Measurements from ENCODE around the gene HTATIP2.
"Not testable (repeated sequence)": the region's sequence is repeated elsewhere in the genome, so short reads cannot be mapped to it uniquely, and the experiment has no call there.

- TF ChIP-seq, protein P1, sequence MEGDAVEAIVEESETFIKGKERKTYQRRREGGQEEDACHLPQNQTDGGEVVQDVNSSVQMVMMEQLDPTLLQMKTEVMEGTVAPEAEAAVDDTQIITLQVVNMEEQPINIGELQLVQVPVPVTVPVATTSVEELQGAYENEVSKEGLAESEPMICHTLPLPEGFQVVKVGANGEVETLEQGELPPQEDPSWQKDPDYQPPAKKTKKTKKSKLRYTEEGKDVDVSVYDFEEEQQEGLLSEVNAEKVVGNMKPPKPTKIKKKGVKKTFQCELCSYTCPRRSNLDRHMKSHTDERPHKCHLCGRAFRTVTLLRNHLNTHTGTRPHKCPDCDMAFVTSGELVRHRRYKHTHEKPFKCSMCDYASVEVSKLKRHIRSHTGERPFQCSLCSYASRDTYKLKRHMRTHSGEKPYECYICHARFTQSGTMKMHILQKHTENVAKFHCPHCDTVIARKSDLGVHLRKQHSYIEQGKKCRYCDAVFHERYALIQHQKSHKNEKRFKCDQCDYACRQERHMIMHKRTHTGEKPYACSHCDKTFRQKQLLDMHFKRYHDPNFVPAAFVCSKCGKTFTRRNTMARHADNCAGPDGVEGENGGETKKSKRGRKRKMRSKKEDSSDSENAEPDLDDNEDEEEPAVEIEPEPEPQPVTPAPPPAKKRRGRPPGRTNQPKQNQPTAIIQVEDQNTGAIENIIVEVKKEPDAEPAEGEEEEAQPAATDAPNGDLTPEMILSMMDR (IDR thresholded peaks at IDR 0.05), result not testable (repeated sequence)
- not testable (repeated sequence) for TF ChIP-seq ZFX (IDR thresholded peaks at IDR 0.05; ENCODE audit: borderline replicate concordance)
Observed at GRCh38 chr11:20385996-20386395, 22.5 kb downstream of the HTATIP2 start.

Measured in 22Rv1 (cell line).